Hepatocyte (in vitro differentiated cells): Measurements from ENCODE around the gene TTC9B. TPM values are rescaled to one million over a fixed set of nuclear protein-coding genes. Genes with fewer than 3 reads are reported as not detected.

Source experiments
- DNase-seq: peaks from one replicate; pipeline ENCODE4 v3.0.0-alpha.2; 2016; ENCODE audit warnings: low spot score
- H2AFZ ChIP-seq: fragments of 200-600 bp; sonication (generic); 2 replicates; pipeline ENCODE4 v1.6.0; 2016; ENCODE audit warnings: antibody characterized with exemption, mild to moderate bottlenecking
- H3K27ac ChIP-seq: fragments of 200-600 bp; sonication (generic); 2 replicates; pipeline ENCODE4 v1.5.1; 2016; ENCODE audit warnings: mild to moderate bottlenecking
- H3K27me3 ChIP-seq: fragments of 200-600 bp; sonication (generic); 2 replicates; pipeline ENCODE4 v1.6.1; 2016
- H3K36me3 ChIP-seq: fragments of 200-600 bp; sonication (generic); replicated peaks from 2 replicates; pipeline ENCODE4 v1.5.1; 2016; ENCODE audit warnings: low read depth; ENCODE audit not compliant: insufficient read depth
- H3K4me1 ChIP-seq: fragments of 200-600 bp; sonication (generic); 2 replicates; pipeline ENCODE4 v1.5.1; 2016; ENCODE audit warnings: mild to moderate bottlenecking, moderate library complexity; ENCODE audit not compliant: insufficient read depth
- H3K4me2 ChIP-seq: fragments of 200-600 bp; sonication (generic); 2 replicates; pipeline ENCODE4 v1.6.0; 2016
- H3K4me3 ChIP-seq: fragments of 200-600 bp; sonication (generic); 2 replicates; pipeline ENCODE4 v1.5.1; 2016; ENCODE audit warnings: mild to moderate bottlenecking
- H3K79me2 ChIP-seq: fragments of 200-600 bp; sonication (generic); 2 replicates; pipeline ENCODE4 v1.6.0; 2017; ENCODE audit warnings: mild to moderate bottlenecking
- H3K9me2 ChIP-seq: fragments of 200-600 bp; sonication (generic); replicated peaks from 2 replicates; pipeline ENCODE4 v1.6.0; 2017; ENCODE audit warnings: mild to moderate bottlenecking; ENCODE audit not compliant: insufficient read depth
- H3K9me3 ChIP-seq: fragments of 200-600 bp; sonication (generic); 2 replicates; pipeline ENCODE4 v1.5.1; 2016; ENCODE audit warnings: low read depth, mild to moderate bottlenecking
- H4K20me1 ChIP-seq: fragments of 200-600 bp; sonication (generic); 2 replicates; pipeline ENCODE4 v1.6.0; 2016; ENCODE audit warnings: mild to moderate bottlenecking; ENCODE audit not compliant: insufficient read depth, poor library complexity, severe bottlenecking
- EZH2 ChIP-seq: fragments of 200-600 bp; sonication (generic); IDR thresholded peaks from 2 replicates; pipeline ENCODE4 v1.6.1; 2016; ENCODE audit warnings: antibody characterized with exemption, mild to moderate bottlenecking, borderline replicate concordance
- EZH2phosphoT487 ChIP-seq: fragments of 200-600 bp; sonication (generic); IDR thresholded peaks from one replicate; pipeline ENCODE4 v1.6.1; 2018; ENCODE audit warnings: antibody characterized with exemption, mild to moderate bottlenecking, low read depth, moderate library complexity; ENCODE audit not compliant: unreplicated experiment, severe bottlenecking
- WGBS: methylation state at CpG from one replicate; pipeline ENCODE4 v1.1.6; 2016; ENCODE audit warnings: low lambda C conversion rate; ENCODE audit errors: missing lambda C conversion rate; 5-methylcytosine and 5-hydroxymethylcytosine counted together
- polyA plus RNA-seq: library from polyadenylated mRNA; unstranded; fragments of >200 nt; fragmentation: Nextera tagmentation; extraction: Ambion mirVana; gene quantifications from 2 replicates; pipeline ENCODE4 v1.2.1, GENCODE V29; 2016
- total RNA-seq: library from RNA; depleted of rRNA; stranded (reverse); fragments of >200 nt; gene quantifications from 2 replicates; pipeline ENCODE4 v1.2.3, GENCODE V29; 2014
- TF ChIP-seq, protein P1 (sequence below): fragments of 200-600 bp; sonication (generic); IDR thresholded peaks from 2 replicates; pipeline ENCODE4 v1.5.1; 2016; ENCODE audit warnings: antibody characterized with exemption, mild to moderate bottlenecking; ENCODE audit not compliant: poor library complexity

The TTC9B gene
- total and polyA plus RNA-seq, 2 experiments from 2014 or later, result 0.21 TPM; not detected in 1

- DNase-seq, result no peak
- Histone ChIP-seq H3K27me3 (no peaks in the 10 kb centered on the region), H4K20me1 (peaks cover 45% of the 10 kb centered on the region), H3K79me2 (peaks cover 66% of the 10 kb centered on the region), H2AFZ (no peak overlapping the region), H3K4me3 (no peak overlapping the region), H3K27ac (no peak overlapping the region), H3K4me1 (no peaks in the 10 kb centered on the region), H3K36me3 (no peaks in the 10 kb centered on the region), H3K9me3 (no peaks in the 10 kb centered on the region), H3K4me2 (no peak overlapping the region), H3K9me2 (no peaks in the 10 kb centered on the region)
- WGBS, result 92% methylated on average over 17 of the region's 19 CpGs
- TF ChIP-seq EZH2 (no peak), EZH2phosphoT487 (no peak)
- TF ChIP-seq, protein P1, sequence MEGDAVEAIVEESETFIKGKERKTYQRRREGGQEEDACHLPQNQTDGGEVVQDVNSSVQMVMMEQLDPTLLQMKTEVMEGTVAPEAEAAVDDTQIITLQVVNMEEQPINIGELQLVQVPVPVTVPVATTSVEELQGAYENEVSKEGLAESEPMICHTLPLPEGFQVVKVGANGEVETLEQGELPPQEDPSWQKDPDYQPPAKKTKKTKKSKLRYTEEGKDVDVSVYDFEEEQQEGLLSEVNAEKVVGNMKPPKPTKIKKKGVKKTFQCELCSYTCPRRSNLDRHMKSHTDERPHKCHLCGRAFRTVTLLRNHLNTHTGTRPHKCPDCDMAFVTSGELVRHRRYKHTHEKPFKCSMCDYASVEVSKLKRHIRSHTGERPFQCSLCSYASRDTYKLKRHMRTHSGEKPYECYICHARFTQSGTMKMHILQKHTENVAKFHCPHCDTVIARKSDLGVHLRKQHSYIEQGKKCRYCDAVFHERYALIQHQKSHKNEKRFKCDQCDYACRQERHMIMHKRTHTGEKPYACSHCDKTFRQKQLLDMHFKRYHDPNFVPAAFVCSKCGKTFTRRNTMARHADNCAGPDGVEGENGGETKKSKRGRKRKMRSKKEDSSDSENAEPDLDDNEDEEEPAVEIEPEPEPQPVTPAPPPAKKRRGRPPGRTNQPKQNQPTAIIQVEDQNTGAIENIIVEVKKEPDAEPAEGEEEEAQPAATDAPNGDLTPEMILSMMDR, result no peak
Measured at GRCh38 chr19:40264314-40265054, 46.3 kb upstream of the TTC9B start.

DNA sequence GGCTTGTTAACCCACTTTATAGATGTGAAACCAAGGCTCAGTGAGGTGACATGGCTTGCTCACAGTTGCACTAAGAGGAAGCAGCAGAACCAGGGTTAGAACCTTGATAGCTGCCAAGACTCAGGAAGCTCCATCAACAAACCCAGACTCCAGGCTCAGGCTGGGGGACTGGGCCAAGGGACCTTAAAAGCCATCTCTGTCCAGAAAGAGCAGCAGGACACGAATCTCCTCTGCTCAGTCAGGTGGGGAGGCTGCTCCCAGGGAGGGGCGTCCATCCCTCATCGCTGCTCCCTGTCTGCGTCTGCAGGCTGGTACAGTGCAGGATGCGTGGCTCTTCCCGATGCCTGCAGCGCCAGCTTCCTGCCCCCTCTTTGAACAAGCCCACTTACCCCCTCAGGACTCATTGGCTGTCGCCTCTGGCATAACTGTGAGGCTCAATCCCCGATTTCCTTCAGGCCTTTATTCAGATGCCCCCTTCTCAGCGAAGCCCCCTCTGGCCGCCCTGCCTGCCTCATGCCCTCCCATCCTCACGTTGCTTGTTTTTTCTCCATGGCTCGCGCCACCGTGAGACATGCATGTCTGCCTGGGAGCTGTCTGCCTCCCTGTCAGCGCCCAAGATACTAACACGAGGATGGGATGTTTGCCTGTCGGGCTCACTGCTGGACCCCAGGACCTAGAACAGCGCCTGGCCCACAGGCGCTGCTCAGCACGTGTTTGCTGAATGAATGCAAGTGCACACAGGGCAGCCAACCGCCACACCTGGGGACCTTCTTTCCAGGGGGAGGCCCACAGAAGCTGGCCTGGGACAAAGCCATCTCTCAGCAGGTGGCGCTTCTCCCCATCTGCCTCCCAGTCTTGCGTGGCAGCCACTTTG is 45.5 kb upstream of the TTC9B start:
- WGBS, result 95% methylated on average over 24 of the region's 24 CpGs
- peaks cover 51% of the 10 kb centered on the region for H4K20me1 ChIP-seq
- H3K79me2 ChIP-seq, result peaks cover 66% of the 10 kb centered on the region

DNA sequence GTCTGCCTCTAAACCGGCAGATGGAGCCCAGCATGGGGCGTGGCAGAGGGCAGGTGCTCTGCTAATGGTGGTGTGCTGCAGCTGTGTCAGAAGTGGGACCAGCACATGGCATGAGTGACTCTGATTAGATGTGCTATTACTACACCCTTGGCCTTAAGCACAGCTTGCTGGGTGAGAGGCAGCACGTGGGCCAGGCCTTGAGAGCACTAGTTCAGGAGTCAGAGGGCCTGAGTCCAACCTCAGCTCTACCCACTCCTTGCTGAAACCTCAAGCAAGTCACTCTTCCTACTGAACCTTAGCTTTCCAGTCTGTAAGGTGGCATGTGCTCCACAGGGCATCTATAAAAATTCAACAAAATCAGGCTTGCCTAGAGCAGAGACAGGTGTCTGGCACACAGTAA is 44.2 kb upstream of the TTC9B start:
- no peak overlapping the region for H3K27ac ChIP-seq
- no peaks in the 10 kb centered on the region for H3K9me3 ChIP-seq
- H3K4me1 ChIP-seq, result no peaks in the 10 kb centered on the region
- H3K4me3 ChIP-seq, result no peak overlapping the region
- H3K4me2 ChIP-seq, result no peak overlapping the region
- WGBS, result 96% methylated on average over 3 of the region's 3 CpGs
- peaks cover 65% of the 10 kb centered on the region for H3K79me2 ChIP-seq
- H3K9me2 ChIP-seq, result no peaks in the 10 kb centered on the region
- peaks cover 50% of the 10 kb centered on the region for H4K20me1 ChIP-seq
- no peak for DNase-seq
- H3K27me3 ChIP-seq, result no peaks in the 10 kb centered on the region
- no peak overlapping the region for H2AFZ ChIP-seq
- H3K36me3 ChIP-seq, result no peaks in the 10 kb centered on the region
- TF ChIP-seq, protein P1, result no peak
- TF ChIP-seq EZH2 (no peak), EZH2phosphoT487 (no peak)

More for the DNA sequence above, 45.5 kb upstream of the TTC9B start:
- Histone ChIP-seq H3K36me3 (no peaks in the 10 kb centered on the region), H3K9me2 (no peaks in the 10 kb centered on the region), H3K9me3 (no peaks in the 10 kb centered on the region), H3K4me3 (no peak overlapping the region), H3K27me3 (no peaks in the 10 kb centered on the region), H3K4me2 (no peak overlapping the region), H3K27ac (no peak overlapping the region), H3K4me1 (no peaks in the 10 kb centered on the region), H2AFZ (no peak overlapping the region)
- TF ChIP-seq EZH2 (no peak), EZH2phosphoT487 (no peak)
- TF ChIP-seq, protein P1, result no peak
- DNase-seq, result no peak
